Cerebellar nuclear complex (tissue), 1 donor: ENCODE results near the gene C17orf78.
"Not testable (repeated sequence)": the region's sequence is repeated elsewhere in the genome, so short reads cannot be mapped to it uniquely, and the experiment has no call there.

Source experiments
- DNase-seq, 2 experiments: peaks; one replicate each; lab custom pipeline; 2025; lab: John Stamatoyannopoulos, UW

The C17orf78 gene

DNA sequence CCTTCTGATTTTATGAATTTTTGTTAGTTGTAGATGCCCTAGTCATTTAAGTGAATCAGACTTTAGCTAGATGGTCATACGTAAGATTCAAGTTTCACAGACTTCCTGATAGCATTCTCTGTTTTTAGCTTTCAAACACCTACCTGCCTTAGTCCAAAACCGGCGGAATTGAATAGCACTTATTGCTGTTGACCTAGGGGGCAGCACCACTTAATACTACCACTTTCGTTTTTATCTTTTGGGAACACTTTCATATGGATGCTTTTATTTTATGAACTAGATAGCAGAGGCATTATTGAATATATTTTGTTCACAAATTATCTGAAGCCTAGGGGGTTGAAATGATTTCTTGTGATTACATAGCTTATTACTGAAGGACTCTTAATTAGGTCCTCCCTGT, 62.4 kb downstream of the C17orf78 start:
- no peak for DNase-seq

DNA sequence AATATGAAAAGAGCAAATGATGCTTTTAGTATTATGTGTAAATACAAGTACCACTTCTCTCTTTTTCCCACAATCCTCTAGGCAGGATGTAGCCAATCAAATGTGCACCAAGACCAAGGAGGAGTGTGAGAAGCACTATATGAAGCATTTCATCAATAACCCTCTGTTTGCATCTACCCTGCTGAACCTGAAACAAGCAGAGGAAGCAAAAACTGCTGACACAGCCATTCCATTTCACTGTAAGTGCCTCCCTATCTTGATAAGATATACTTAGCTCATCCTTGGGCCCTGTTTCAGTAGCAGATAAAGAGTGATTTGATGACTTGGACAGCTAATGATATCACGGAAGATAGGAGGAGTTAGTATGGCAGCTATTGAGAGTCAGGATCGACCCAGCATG, 64.6 kb downstream of the C17orf78 start:
- no peak for DNase-seq

GRCh38 chr17:37441369-37442014, 65.7 kb downstream of the C17orf78 start:
- DNase-seq, result not testable (repeated sequence)
